Measurements from ENCODE around the gene RBM38.

DNA sequence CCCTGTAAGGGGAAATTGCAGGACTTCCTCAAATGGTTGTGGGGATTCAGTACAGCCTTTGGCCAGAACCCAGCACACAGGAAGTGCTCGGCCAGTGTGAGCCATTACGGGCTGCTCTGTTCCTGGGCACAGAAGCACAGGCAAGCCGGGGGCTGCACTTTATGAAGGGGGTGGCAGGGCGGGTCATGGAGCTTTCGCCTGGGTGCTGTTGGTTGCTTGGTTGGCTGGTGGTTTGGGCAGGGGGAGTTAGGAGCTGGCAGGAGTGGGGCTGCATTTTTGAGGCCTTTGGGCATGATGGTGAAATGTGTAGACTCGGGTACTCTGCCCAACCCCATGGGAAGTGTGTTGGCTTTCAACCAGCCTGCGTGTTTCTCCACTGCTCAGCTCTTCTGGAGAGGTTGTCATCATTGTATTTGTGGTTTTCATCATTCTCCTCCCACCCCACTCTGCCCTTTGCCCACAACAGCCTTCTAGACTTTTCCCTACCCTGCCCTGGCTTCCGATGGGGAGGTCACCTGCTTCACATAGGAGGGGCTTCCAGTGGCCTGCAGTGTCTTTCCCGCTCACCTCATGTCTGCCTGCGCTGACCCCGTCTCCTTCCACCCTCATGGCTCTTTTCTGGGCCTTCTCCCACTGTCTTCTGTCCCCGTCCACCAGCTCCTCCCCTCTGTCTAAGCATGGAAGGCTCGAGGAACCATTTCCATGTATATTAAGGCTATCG lies 16.1 kb upstream of the RBM38 start:
- TF ChIP-seq, protein P1, sequence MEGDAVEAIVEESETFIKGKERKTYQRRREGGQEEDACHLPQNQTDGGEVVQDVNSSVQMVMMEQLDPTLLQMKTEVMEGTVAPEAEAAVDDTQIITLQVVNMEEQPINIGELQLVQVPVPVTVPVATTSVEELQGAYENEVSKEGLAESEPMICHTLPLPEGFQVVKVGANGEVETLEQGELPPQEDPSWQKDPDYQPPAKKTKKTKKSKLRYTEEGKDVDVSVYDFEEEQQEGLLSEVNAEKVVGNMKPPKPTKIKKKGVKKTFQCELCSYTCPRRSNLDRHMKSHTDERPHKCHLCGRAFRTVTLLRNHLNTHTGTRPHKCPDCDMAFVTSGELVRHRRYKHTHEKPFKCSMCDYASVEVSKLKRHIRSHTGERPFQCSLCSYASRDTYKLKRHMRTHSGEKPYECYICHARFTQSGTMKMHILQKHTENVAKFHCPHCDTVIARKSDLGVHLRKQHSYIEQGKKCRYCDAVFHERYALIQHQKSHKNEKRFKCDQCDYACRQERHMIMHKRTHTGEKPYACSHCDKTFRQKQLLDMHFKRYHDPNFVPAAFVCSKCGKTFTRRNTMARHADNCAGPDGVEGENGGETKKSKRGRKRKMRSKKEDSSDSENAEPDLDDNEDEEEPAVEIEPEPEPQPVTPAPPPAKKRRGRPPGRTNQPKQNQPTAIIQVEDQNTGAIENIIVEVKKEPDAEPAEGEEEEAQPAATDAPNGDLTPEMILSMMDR (IDR thresholded peaks at IDR 0.05) = no peak
- TF ChIP-seq POLR2A (IDR thresholded peaks at IDR 0.05) = no peak

Measured in Peyer's patch (tissue), 4 donors.